Stimulated activated CD4-positive, alpha-beta T cell treated with anti-CD3 and anti-CD28 coated beads, TNF-alpha, amount 100 ng/mL, for 48 hours (primary cell): ENCODE data around the gene EPG5.

ENCODE experiments used
- DNase-seq, 3 donors: peaks; one replicate each; pipeline ENCODE4 v3.0.0-alpha.2; 2020; ENCODE audit warnings: low read depth in 3 of 3

The EPG5 gene

DNA sequence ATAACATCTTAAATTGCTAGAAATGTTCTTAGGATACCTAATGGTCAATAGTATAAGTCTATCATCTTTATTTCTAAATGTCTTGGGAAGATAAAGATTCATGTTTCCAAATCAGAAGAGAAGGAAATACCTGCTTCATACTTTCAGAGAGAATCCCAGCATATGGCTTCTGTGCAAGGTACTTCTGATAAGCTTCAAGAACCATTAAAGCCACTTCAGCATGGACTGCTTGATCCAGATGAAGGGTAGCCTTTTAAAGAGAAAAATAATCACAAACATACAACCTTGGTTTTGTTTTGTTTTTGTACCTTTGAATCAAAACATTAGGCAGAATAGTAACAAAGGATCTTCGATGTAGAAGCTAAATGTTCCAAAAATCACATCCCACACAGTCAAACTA is 44.0 kb downstream of the EPG5 start:
- DNase-seq, result no peak

DNA sequence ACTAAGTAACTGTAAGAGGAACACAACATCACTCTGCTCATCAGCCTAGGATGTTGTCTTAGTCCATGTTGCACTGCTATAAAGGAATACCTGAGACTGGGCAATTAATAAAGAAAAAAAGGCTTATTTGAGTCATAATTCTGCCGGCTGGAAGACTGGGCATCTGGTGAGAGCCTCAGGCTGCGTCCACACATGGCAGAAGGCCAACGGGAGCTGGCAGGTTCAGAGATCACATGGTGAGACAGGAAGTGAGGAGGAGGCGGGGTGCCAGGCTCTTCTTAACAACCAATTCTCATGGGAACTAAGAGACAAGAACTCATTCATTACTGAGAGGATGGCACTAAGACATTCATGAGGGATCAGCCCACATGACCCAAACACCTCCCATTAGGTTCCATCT is 46.8 kb downstream of the EPG5 start:
- no peak for DNase-seq

DNA sequence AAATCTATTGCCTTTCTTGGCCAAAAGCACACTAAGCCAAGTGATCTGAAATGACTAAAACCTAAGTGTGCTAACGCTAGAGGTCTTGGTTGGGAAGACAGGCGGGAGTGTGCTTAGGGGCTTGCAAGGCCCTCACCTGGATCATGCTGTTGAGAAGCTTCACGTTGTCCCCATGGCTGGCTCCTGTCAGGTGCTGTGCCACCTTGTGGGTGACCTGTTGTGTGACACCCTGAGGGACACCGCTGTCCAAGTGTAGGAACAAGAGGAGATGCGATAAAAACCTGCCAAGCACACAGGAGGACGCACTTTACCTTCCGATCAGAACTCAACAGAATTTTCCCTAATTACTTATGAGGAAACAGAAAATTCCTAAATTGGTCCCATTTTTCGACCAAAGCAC is 50.8 kb downstream of the EPG5 start:
- DNase-seq, result no peak

DNA sequence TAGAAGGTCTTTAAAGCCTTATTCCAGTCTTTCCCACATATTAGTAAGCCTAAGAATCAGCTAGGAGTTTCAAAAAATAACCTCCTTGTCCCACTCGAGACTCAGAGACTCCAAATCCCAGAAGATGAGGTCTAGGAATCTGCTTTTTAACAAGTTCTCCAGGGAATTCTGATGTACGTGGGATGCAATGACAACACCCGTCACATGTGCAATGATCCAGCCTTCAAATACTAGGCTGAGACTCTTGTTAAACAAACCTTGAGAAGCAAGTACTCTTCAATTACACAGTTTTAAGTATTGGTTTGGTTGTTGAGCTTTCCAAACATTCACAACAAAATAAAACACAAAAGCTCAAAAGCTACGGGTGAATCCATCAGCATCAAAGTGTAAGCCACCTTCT is 53.9 kb downstream of the EPG5 start:
- DNase-seq, result no peak

DNA sequence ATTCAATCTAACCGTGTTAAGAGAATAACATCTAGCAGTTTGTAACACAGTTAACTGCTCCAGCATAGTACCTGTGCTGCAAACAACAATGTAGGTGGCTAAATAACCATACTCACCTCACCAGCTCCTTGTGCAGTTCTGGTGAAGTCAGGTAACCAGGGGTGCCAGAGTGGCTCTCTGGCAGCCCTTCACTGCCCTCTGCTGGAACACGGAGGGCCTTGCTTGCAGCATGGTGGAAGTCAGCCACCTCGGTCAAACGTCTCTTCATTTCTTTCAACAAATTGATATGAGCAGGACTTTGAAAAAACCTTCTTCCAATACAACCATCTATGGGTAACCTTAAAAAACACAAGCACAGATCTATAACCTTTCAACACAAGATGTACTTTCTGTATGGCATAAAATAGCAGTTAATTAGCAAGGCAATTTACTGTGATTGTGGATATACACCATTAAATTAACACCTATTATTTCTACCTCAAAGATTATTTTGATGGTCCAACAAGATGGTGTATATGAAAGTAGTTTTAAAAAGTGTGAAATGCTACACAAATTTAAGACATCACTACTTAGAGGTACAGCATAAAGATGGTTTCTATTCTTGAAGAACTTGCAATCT is 56.6 kb downstream of the EPG5 start:
- peak; percentile 37 to 56 (median 51) for DNase-seq

DNA sequence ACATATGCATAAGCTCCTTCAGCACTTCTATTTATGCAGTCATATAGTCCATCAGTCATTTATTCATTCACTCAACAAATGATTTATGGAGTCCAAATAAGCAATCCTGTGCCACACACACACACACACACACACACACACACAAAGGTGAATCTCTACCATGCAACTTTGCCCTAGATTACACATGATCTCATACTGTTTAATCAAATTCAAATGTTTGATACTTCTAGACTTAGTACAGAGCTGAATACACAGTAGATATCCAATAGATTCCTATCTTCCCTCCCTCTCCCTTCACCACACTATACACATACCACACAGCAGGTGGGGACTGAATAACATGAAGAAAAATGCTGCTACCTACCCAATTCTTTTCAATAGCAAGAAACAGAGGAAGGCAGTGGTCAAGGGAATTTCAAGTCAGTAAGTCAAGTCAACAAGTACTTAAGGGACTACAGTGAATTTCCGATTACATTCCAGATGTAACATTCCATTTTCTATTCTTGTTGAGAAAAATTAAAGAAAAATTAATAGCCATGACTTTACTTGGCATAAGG is 65.4 kb downstream of the EPG5 start:
- DNase-seq, result no peak

DNA sequence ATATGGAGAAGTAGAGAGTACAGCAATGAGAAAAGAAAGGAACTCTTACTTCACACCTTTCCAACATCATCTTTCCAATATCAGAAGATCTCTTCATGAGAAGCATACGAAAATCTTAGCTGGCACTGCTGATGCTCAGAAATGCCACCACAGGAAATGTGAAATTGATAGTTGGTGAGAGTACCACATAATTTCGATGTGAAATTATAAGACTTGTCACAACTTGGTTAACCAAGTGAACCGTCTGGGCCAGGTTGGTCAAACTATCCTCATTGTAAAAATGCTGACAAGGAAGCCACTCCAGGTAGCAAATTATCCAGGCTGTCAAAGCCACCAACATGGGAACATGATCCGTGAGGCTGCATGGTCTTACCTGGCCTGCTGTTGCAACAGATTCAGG is 66.5 kb downstream of the EPG5 start:
- DNase-seq, result no peak

DNA sequence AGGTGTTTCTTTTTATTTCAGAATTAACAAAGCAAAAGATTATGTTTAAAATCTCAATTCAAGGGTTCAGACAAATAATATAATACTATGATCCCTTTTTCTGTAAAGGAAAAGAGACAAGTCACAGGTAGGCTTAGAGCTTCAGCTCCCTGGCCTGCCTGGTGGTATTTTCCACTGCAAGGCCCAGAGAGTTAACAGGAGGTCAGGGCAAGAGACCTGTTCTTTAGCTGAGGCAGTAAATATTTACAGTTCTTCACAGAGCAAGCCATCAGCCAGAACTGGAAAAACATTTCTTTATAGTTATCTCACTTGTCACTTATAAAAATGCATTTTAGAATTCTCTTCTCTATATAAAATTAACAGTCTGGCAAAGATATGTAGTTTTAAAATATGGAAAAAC is 70.1 kb downstream of the EPG5 start:
- no peak for DNase-seq

DNA sequence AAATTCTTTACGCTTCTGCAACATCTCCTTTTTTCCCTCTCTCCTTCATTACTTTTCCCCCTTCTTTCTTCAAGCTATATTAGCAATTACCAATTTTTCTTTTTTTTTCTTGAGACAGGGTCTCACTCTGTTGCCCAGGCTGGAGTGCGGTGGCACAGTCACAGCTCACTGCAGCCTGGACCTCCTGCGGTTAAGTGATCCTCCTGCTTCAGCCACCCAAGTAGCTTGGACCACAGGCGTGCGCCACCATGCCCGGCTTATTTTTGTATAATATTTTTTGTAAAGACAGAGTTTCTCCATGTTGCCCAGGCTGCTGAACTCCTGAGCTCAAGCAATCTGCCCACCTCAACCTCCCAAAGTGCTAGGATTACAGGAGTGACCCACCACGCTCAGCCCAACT is 70.7 kb downstream of the EPG5 start:
- no peak for DNase-seq

DNA sequence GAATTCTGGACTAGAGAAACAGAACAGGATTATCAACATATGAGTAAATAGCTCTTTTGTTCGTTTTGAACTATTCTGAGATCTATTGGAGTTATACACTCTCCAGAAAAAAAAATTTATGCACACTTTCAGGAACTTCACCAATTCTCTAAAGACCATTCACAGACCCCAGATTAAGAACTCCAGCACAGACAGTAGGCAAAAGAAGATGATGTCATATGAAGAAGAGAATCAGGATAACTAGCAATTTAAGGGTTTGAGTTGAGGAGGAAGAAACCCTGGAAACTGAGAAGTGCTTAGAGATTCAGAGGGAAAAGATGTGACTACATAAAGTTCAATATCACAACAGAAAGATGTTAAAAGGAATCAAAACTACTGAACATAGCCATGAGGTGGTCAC is 71.8 kb downstream of the EPG5 start:
- DNase-seq, result no peak

DNA sequence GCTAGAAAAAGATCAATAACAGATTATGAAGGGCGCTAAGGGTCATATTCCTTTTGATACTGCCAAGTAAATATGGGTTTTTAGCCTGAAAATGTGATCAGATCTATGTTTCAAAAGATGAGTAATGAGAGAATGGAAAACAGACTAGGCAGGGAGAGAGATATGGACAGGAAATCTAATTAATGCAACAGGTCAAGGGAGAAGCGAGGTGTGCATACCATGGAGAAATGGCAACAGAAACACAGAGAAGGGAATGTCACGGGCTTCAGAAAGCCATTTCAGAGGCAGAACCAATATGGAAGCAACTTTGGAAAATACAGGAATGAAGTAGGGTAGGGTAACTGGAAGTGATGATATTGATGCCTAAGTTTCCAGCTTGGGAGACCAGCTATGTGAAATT is 72.3 kb downstream of the EPG5 start:
- no peak for DNase-seq

DNA sequence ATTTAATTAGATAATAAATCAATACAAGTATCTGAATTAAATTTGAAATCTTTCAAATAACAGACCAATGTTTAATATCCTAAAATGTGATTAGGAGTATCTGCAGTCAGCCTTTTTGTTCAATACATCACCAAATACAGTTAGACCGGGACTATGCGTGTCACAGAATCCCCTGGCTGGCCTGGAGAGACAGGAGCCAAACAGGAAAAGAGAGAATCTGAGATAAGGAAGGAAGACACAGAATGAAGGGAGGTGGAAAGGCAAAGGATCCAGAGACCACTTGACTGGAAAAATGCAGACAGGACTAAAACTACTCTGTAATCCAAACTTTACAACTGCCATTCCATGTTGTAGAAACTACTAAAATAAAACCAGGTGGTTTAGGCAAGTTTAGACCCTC is 75.3 kb downstream of the EPG5 start:
- no peak for DNase-seq

DNA sequence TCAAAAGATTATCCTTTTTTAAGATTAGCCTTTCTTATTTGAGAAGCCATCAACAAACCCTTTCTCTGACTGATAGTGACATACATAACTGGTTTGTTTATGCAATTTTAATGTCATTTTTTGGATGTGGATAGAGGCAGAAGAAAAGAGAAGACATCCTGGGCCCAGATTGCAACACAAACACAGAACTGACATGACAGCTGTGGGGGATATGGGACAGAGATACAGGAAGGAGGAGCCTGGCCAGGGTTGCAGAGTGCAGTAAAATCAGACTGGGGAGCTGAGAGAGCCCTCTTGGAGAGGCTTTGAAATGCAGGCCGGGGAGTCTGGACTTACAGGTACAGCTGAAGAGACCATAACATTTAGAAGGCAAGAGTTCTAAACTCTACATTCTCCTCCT is 76.5 kb downstream of the EPG5 start:
- DNase-seq, result no peak

DNA sequence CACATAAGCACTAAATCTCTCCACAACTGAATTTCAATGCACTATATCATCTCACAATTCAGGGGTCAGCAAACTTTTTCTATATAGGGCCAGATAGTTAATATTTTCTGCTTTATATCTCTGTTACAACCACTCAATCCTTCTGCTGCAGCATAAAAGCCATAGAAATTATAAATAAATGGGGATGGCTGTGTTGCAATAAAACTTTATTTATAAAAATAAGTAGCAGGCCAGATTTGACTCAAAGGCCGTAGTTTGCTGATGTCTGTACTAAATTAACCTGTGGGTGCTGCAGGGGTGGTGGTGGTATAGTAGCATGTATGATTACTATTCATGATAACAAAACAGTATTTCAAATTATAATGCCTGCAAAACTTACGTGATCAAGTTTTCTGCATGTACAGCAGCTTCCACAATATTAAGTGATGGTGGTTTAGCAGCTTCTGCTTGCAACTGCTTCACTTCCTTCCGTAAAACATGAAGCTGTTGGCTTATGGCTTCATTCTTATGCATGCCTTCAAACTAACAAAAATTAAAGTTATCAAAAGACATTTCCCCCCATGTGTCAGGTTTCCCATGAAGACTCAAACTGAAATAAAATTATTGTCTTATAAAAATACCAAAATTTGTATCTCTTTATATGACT is 77.6 kb downstream of the EPG5 start:
- no peak for DNase-seq

DNA sequence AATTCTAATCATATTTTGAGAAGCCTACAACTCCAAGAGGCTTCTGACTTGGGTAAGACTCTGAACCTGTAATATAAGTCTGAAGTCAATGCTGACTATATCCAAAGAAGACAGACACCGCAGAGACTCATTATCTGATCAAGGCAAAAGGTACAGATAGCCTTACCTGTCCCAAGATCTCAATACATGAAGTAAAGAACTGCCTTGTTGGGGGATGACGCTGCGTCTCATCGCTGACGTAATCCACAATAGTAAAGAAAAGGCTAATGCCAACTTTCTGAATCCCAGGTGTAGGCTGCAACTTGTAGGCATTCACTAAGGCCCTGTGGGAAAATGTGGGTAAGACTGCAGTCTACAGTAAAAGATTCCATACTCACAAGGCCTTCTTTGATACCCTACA is 79.5 kb downstream of the EPG5 start:
- no peak for DNase-seq

DNA sequence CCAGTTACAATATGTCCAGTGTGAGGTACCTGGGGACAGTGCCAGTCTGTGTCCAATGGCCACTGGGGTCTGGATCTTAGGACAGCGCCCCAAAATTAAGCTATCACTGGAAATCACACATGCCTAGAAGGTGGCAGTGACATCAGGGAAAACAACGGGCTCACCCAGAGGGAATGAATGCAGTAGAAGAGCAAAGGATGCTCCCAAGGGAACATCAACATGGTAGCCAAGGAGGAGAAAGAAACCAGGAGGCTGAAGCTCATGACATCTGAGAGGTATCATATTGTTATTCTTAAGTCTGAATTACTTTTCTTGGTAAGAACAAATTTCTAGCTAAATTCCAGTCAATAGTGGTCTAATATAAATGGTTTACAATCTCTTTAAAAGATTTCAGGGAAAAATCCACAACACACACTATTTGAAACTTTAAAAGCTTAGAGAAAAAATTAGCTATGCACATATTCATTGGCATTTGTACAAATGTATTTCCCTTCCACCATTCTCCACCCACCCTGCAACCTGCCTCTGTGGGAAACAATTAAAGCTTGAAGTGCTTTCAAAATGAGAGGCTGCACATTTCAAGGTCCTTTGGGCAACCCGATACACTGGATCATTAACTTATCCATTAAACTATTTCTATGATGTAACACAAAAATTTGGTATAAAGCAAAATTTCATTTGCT is 86.1 kb downstream of the EPG5 start:
- no peak for DNase-seq

DNA sequence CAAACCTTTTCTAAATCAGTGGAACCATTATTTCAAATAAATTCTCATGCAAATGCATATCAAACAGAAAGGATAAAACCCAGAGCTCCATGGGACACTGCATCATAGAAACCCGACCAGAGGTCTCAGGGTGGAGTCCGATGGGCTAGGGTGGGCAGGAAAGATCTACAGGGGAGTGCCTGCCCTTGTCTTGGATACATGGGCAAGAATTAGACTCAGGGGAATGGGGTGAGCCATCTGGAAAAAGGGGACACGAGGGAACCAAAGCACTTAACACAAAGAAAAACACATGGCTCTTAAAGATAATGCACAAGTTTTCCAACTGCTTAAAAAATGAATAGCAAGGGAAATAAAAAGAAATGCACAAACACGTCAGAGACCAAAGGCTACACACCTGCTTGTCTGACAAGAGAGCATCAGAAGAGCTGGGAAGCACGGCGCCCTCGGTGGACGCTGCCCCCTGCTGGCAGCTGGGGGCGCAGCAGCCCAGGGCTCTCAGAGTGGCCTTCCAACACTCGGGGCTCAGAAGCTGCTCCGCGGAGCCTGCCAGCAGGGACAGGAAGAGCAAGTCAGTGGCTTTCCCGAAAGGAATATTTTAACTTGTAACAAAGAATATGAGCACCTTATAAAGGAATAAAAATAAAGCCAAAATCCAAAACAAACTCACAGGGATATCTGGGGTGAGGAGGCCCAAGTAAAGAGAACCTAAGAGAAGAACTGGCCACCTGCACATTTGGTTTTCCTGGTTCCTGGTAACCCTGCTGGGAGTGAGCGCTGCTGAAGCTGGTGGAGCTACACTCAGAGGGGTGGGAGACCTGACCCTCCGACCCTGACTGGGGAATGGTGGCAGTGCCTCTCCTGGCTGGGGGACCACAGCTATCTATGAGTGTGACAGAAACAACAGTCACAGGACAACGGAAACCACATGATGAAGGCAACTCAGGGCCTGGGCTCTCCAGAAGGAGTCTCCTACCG is 87.2 kb downstream of the EPG5 start:
- DNase-seq, result peak; percentile 47 to 63 (median 52)

DNA sequence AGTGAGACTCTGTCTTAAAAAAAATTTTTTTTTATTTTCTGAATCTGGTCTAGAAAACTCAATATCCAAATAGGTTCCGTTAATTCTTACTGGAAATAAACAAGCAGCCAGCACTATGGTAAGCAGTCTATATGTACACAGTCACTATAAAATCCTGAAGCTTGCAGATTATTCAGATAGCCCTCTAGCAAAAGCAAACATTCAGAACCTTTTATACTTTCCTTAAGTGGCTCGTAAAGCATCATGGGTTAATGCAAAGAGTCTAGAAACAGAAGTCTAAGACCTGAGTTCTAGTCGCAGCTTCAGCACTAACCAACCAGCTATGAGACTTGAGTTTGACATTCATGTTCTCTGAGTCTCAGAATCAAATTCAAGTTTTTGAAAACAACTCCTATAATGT is 89.7 kb downstream of the EPG5 start:
- DNase-seq, result no peak

DNA sequence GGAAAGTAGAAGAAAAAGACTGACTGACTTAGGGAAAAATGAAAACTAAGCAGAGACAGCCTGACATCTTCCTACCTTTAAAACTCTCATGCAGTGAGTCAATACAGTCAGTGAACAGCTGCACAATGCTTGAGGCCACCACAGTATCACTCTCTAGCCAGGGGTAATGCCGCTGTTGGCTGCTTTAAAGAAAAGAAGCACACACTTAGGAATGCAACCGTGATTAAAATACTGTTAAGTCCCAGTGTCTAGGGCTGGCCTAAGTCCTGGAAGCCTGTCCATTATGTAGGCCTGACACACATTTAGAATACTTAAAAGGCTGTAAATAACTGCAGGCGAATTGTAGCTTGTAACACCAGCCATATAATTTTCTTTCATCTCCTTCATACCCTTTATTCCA is 91.0 kb downstream of the EPG5 start:
- DNase-seq, result no peak

DNA sequence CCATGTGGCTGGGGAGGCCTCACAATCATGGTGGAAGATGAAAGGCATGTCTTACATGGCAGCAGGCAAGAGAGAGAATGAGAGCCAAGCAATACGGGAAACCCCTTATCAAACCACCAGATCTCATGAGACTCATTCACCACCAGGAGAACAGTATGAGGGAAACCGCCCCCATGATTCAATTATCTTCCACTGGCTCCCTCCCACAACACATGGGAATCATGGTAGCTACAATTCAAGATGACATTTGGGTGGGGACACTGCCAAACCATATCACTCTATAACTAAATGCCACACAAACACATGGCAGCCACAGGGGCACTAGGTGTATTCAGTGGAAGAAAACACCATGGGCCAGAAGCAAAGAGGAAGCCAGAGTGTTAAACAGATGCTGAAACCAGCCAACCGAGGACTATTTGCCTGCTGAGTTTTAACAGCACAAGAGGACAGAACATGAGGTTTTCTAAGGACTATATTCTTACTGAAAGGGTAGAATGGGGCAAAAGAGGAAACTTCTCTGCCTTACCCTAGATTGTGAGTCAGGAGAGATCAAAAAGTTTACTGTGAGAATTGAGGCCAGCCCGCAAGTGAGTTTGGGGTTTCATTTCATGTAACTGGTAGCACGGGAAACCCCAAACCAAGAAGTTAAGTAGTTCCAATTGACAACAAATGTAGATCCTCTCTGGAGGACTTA is 92.5 kb downstream of the EPG5 start:
- DNase-seq, result peak; percentile 32 to 65 (median 40)

DNA sequence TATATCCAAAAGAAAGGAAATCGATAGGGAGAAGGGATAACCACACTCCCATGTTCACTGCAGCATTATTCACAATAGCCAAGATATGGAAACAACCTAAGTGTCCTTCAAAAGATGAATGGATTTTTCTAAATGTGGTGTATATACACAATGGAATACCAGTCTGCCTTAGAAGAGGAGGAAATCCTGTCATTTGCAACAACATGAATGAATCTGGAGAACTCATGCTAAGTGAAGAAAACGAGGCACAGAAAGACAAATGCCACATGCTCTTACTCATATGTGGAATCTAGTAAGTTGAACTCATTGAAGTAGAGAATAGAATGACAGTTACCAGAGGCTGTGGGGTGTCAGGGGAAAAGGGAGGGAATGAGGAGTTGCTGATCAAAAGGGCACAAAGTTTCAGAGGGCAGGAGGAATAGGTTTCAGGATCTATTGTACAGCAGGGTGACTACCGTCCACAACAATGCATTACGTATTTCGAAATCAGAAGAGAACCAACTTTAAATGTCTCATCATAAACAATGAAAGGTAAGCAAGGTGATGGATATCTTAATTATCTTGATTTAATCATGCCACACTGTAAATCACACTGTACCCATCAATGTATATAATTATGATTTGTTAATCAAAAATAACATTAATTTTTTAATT is 95.6 kb downstream of the EPG5 start:
- no peak for DNase-seq
